GM21447 (cell line): ENCODE data around the gene RASSF4.

Experiments
- ATAC-seq: cut with Tn5 transposase; IDR thresholded peaks from one replicate; pipeline ENCODE4 v1.9.1; 2021; ENCODE audit not compliant: unreplicated experiment

Gene RASSF4

DNA sequence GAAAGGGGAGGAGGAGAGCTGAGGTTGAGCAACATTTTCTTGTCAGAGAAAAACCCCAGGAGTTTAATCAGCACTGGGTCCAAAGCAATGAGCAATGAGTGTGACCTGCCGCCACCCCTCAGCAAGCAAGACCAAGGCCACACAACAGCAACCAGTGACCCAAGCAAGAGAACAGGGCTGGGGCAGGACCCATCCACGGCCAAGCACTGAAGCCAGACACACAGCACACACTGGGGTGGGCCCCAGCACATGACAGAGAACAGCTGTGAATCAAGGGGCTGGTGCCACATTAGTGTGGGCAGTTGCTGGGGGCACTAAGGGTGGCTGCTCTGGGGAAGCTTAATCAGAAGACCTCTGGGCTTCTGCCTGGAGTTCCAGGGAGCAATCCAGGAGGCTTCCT is 32.2 kb upstream of the RASSF4 start:
- no peak for ATAC-seq

DNA sequence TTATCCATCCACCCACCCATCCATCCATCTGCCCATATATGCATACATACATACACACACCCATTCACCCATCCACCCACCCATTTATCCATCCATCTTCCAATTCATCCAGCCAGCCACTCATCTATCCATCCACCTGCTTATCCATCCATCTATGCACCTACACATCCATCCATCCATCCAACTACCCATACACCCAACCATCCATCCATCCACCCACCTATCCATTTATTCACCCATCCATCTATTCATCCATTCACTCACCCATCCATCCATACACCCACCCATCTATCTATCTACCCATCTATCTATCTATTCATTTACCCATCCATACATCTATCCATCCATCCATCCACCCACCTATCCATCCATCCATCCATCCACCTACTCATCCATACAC is 31.1 kb upstream of the RASSF4 start:
- no peak for ATAC-seq

GRCh38 chr10:44929356-44930255 is 30.0 kb upstream of the RASSF4 start:
- ATAC-seq, result no peak

GRCh38 chr10:44930904-44931620 is 28.5 kb upstream of the RASSF4 start:
- no peak for ATAC-seq

DNA sequence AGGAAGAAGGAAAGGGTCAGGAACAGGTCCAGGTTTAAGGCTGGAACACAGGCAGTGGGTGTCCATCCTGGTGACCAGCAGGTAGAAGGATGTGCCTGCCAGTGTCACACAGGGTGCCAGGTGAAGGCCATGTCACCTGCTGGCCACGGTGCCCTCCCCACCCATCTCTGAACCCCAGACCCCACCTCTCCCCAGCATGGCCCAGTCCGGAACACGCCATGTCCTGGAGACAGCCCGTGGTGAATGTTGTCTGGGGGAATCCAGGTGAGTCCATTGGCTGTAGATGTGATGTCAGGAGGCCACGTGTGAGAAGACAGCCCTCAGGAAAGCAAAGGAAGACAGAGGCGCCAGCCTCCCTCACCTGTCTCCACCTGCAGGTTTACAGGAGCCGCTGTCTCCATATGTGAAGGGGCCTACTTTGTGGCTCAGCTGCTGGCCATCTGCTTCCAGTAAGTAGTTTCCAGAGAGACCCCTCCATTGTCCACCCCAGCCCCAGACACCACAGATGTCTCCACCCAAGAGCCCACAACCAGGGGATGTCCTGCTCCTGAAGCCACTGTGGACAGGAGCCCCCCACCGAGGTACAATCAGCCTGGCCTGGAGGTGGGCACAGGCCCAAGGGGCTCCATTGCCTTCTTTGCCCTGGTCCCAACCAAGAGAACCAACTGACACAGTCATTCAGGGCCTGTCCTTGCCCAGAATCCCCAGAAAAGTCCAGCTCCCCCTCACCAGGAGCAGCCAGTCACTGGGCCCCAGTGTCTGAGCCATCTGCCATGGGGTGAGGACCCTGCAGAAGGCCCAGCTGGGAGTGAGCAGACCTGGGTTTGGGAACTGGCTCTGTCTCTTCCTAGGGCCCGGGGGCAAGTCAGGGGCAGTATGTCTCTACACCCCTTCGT is 27.7 kb upstream of the RASSF4 start:
- ATAC-seq, result no peak

- ATAC-seq, result peak; percentile 97
Observed at GRCh38 chr10:44932517-44933450, 26.8 kb upstream of the RASSF4 start.

GRCh38 chr10:44933451-44934321 is 25.9 kb upstream of the RASSF4 start:
- ATAC-seq, result no peak

DNA sequence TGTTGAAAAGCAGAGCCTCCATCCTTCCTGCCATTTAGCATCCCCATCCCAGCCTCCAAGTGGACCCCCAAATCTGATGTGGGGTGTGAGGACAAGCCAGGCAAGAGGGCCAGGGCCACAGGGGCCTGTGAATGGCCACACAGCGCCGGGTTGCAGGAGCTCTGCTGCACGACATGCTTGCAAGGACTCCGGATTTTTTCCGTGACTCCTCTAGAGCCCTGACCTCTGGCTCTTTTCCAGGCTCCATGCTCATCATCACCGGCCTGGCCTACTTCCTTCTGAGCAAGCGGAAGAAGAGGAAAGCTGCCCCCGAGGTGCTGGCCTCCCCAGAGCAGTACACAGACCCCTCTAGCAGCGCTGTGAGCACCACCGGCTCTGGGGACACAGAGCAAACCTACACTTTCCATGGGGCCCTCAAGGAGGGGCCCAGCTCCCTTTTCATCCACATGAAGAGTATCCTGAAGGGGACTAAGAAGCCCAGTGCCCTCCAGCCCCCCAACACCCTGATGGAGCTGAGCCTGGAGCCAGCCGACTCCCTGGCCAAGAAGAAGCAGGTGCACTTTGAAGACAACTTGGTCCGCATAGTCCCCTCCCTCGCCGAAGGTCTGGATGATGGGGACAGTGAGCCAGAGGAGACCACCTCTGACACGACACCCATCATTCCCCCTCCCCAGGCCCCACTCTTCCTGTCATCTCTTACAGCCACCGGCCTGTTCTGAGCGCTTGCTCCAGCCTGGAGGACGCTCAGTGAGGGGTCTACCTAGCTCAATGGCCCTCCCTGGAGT is 25.0 kb upstream of the RASSF4 start:
- ATAC-seq, result no peak

- ATAC-seq, result no peak
Observed at GRCh38 chr10:44935201-44935965, 24.2 kb upstream of the RASSF4 start.

DNA sequence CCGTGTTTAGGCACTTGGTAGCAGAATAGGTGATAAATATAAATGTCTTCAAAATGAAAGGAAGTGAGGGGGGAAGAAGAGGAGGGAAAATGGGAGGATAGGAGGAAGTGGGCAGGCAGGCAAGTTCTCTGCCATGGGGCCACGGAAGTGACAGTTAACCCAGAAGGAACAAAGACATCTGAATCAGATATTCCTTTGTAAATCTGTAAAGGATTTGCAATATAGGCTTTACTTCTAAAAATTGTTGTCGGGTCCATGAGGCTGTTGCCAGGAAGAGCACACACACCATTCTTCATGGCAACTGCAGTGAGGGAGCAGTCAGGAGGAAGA is 23.7 kb upstream of the RASSF4 start:
- ATAC-seq, result no peak

DNA sequence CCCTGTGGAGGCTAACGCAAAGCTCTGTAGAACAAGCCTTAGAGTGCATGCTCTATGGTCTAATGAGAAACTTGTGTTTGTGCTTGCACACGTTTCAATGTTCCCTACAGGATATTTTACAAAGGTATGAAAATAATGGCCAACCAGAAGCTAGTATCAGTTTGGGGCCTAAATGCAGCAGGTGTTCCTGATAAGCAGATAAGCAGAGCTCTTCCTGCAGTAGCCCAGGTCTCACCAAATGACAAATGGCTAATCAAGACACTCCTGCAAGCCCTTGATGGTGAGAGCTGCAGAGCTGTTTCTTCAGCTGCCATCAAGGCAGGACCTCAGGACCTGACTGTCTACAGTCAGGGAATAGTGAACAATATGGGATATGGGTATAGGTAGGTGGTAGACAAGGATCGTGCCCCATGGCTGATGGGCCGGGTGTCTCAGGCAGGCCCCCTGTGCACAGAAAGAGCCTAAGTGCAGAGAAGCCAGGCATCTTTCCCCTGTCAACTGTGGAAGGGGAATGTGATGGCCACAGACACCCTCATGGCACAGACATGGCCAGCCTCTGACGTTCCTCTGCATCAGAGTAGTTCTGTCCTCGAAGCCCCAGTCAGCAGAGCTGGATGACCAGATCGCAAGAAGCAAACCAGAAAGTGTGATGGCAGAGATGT is 23.2 kb upstream of the RASSF4 start:
- no peak for ATAC-seq

DNA sequence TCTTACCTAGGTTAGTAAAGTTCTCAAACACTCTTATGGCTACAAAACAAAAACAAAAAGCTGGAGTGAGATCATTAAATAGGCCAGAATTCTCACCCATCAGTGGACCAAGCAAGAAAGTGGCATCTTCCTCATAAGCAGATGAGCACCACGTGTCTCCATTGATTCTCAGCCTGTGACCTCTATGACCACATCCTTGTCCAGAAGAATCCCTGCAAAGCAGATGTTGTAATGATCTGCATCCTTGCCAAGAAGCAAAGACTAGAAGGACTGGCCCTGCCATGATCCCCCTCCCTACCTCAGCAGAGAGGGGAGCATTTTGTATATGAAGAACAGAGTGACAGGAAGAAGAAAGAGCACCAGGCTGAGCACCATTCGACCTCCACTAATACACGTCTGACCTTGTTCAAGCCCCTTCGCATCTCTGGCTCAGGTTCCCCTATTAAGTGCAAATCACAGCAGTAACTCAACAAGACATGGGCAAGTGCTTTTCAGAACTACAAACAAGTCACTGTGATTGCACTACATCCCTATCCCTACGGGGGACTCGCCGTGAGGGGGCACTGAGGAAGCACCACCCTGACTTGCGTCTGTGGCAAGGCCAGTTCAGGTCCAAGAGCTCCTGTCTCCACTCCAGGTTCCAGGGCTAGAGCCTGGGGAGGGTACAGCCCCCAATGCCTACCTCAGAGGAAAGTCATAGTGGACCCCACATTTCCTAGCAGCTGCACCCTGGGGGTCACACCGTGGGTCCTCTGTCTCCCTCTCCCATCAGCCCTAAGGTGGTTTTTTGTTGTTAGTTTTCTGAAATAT is 22.2 kb upstream of the RASSF4 start:
- ATAC-seq, result no peak

DNA sequence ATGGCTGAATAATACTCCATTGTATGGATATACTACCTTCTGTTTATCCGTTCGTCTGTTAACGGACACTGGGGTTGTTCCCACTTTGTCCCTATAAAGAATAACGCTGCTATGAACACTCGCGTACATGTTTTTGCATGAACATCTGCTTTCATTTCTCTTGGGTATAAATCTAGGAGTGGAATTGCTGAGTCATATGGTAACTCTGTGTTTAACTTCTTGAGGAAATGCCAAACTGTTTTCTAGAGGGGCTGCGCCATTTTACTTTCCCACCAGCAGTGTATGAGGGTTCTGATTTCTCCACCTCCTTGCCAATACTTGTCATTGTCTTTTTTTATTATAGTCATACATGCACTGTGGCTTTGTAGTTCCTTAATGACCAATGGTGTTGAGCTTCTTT is 20.6 kb upstream of the RASSF4 start:
- ATAC-seq, result no peak

DNA sequence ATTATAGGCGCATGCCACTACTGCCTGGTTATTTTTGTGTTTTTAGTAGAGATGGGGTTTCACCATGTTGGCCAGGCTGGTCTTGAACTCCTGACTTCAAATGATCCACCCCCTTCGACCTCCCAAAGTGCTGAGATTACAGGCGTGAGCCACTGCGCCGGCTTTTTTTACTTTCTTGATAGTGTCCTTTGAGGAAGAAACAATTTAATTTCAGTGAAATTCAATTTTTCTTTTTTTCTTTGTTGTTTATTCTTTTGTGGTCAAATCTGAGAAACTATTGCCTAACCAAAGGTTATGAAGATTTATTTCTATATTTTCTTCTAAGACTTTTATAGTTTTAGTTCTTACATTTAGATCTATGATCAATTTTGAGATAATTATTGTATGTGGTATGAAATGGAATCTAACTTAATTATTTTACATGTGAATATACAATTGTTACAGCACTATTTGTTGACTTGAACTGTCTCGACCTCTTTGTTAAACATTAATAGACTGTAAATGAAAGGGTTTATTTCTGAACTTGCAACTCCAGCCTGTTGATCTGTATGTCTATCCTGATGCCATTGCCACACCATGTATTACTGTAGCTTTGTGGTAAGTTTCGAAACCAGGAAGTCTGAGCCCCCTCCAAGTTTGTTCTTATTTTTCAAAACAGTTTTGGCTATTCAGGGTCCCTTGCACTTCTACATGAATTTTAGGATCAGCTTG is 19.8 kb upstream of the RASSF4 start:
- ATAC-seq, result no peak

DNA sequence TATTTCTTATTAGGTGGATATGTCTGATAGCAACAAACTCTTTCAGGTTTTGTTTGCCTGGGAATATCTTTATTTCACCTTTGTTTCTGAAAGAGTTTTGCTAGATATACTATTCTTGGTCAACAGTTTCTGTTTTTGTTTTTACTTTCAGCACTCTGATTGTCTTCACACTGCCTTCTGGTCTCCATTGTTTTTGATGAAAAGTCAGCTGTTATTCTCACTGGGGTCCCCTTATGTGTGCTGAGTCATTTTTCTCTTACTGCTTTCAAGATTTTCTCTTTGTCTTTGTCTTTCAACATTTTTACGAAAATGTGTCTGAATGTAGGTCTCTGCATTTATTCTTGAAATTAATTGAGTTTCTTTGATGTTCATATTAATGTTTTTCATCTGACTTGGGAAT is 15.2 kb upstream of the RASSF4 start:
- no peak for ATAC-seq

- peak; percentile 57 for ATAC-seq
Observed at GRCh38 chr10:44946205-44946604, 13.4 kb upstream of the RASSF4 start.
